Measurements from ENCODE around the gene COQ2.
"Not testable (repeated sequence)": the region's sequence is repeated elsewhere in the genome, so short reads cannot be mapped to it uniquely, and the experiment has no call there.

COQ2 gene

DNA sequence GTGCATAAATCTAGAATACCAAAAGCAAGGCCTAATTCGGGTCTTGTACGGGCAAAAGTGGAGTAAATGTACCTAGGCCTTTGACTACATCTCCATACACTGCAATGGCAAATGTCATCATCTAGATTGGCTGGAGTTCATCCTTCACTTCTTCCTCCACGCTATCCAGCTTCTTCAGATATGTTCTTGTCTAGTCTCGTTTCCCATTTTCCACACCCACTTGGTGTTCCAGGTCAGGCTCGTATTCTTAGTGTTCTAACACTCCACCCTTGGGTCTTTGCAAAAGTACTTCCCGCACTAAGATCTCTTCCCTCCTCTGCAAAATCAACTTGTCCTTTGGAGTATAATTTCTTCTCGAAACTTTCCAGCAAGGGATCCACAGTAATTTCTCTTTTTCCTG, 1.4 kb downstream of the COQ2 start:
- DNase-seq (ENCODE audit: low read depth in 2 of 2): no peak

GRCh38 chr4:83282049-83282535, 2.5 kb downstream of the COQ2 start:
- peak; percentile 54 for DNase-seq (ENCODE audit: low read depth in 2 of 2)

DNA sequence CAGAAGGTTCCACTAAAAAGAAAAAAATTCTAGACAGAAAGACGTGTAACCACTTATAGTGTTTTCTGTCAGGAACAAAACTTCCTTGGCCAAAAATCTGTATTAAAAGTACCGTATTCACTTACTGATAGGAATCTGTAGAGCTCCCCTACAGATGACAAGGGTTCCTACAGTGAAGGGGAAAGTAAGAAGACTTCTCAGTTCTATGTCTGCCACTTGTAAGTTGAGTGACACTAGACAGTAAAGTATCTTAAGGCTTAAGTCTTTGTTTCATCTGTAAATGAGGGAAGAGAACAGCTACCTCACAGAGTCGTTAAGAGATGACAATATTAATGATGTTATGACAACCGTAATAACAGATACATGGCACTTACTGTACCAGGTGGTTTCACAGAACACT, 3.3 kb downstream of the COQ2 start:
- DNase-seq (ENCODE audit: low read depth in 2 of 2): no peak

- no peak for DNase-seq (ENCODE audit: low read depth in 2 of 2)
Measured at GRCh38 chr4:83276299-83277040, 8.1 kb downstream of the COQ2 start.

GRCh38 chr4:83273926-83274325, 10.7 kb downstream of the COQ2 start:
- DNase-seq (ENCODE audit: low read depth in 2 of 2): not testable (repeated sequence)

- no peak for DNase-seq (ENCODE audit: low read depth in 2 of 2)
Measured at GRCh38 chr4:83272900-83273299, 11.7 kb downstream of the COQ2 start.

DNA sequence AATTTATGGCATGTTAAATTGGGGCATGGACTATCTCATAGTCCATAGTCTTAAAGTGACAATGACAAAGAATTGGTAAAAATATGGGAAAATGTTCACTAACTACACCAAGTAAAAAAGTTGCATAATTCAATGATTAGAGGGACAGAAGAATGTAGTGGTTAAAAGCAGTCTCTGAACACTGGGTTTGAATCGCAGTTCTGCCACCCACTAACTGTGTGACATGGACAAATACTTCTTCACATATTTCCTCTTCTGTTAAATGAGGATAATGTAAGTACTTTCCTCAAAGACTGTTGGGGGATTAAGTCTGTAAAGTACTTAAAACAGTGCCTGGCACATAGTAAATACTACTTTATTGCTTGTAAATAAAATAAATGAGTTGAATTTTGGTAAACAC, 15.3 kb downstream of the COQ2 start:
- no peak for DNase-seq (ENCODE audit: low read depth in 2 of 2)

DNA sequence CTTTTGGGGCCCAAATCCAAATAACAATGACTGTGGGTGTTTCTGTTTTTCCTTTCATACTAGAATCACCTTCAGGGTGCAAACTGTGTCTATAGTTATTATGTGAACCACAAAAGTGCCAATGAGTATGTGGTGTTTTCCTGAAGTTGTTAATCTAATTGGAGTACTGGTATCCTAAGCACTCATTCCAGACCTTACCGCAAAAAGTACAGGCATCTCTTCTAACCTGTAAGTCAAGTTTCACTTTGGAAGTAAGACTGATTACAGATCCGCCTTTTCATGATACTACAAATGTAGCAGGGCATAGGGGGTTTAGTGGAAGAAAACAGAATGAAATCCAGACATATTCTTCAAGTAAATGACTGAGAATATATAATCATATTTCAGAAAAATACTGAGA, 16.1 kb downstream of the COQ2 start:
- no peak for DNase-seq (ENCODE audit: low read depth in 2 of 2)

GRCh38 chr4:83267830-83268475, 16.6 kb downstream of the COQ2 start:
- no peak for DNase-seq (ENCODE audit: low read depth in 2 of 2)

GRCh38 chr4:83267121-83267829, 17.3 kb downstream of the COQ2 start:
- DNase-seq (ENCODE audit: low read depth in 2 of 2): no peak

DNA sequence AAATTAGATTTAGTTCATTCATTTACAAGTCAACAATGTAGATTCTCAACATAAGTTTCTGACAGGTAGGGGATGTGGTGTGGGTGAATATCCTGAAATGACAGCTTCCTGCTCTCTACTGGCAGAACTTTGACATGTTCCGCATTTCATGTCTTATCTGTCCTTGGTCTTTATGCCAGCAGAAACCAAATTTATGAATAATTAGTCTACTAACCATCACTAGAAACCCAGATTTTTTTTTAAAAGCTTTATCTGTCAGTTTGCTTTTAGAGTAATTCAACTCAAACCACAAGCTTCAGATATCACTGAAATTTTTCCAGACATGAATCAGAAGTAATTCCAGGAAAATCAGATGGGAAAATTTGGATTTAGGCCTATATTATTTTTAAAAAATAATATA, 17.9 kb downstream of the COQ2 start:
- no peak for DNase-seq (ENCODE audit: low read depth in 2 of 2)

GRCh38 chr4:83263106-83263505, 21.5 kb downstream of the COQ2 start:
- no peak for DNase-seq (ENCODE audit: low read depth in 2 of 2)

- DNase-seq (ENCODE audit: low read depth in 2 of 2): no peak
Measured at GRCh38 chr4:83262682-83263081, 21.9 kb downstream of the COQ2 start.

DNA sequence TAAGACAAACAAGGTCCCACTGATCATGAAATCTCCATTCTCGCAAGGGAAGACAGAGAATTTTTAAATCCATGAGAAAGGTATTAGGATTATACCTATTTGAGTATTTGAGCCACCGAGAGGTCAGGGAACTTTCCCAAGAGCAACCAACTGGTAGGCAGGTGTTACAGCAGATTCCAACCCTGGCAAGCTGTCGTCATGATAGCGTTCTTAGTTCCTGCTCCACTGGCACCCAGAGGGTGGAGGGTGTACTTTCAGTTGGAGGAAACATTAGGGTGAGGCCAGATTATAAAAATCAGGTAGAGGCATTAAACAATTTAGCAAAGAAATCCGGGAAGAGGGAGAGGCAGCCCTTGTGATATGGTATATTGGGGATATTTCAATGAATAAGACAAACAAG, 23.3 kb downstream of the COQ2 start:
- no peak for DNase-seq (ENCODE audit: low read depth in 2 of 2)

GRCh38 chr4:83259586-83259985, 25.0 kb downstream of the COQ2 start:
- no peak for DNase-seq (ENCODE audit: low read depth in 2 of 2)

DNA sequence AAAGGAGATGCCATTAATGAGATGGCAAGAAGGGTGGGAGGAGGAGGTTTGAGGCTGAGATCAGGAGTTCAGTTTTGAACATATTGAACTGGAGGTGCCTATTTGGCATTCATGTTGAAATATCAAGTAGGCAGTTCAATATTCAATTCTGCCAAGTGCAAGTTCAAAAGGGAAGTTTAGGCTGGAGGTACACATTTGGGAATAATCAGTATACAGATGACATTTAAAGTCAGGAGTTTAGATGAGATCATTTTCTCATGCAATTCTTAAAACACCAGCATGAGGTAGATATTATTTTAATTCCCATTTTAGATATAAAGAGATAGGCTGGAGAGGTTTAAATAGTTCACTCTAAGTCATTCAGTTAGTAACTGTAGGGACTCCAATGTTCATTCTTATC, 26.1 kb downstream of the COQ2 start:
- no peak for DNase-seq (ENCODE audit: low read depth in 2 of 2)

DNA sequence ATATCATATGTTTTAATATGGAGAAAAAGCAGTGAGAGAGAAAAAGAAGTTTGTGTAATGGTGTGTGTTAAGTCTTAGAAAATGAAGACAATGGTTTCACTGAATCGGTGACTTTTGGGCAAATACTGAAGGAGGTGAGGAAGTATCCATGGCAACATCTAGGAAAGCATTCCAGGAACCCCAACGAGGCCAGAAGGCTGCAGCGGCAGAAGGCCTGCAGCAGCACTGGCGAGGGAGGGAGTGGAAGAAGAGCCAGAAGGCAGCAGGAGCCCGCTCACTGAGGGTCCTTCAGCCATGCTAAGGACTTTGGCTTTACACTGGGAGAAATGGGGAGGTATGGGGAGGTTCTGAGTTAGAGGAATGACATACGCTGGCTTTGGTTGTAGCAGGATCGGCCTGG, 26.8 kb downstream of the COQ2 start:
- no peak for DNase-seq (ENCODE audit: low read depth in 2 of 2)

GRCh38 chr4:83255584-83255983, 29.0 kb downstream of the COQ2 start:
- peak; percentile 90 to 92 for DNase-seq (ENCODE audit: low read depth in 2 of 2)

GRCh38 chr4:83252782-83253405, 31.7 kb downstream of the COQ2 start:
- peak; percentile 48 to 55 for DNase-seq (ENCODE audit: low read depth in 2 of 2)

DNA sequence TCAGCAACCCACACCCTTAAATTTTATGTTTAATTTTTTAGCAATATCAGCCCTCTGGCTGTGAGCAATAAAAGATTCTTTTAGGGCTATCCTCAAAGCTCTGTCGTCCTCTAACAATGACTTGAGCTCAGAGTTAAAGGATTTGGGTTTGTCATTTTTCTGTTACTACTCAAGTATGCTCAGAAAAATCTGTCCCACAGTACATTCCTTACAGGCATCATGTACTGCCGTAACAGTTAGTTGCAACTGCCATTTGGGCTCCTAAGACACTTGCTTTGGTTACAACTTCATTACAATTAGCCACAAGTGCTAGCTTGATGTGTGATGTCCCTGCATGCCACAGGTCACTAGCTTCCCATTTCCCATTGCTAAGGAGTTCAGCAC, 33.2 kb downstream of the COQ2 start:
- DNase-seq (ENCODE audit: low read depth in 2 of 2): no peak

DNA sequence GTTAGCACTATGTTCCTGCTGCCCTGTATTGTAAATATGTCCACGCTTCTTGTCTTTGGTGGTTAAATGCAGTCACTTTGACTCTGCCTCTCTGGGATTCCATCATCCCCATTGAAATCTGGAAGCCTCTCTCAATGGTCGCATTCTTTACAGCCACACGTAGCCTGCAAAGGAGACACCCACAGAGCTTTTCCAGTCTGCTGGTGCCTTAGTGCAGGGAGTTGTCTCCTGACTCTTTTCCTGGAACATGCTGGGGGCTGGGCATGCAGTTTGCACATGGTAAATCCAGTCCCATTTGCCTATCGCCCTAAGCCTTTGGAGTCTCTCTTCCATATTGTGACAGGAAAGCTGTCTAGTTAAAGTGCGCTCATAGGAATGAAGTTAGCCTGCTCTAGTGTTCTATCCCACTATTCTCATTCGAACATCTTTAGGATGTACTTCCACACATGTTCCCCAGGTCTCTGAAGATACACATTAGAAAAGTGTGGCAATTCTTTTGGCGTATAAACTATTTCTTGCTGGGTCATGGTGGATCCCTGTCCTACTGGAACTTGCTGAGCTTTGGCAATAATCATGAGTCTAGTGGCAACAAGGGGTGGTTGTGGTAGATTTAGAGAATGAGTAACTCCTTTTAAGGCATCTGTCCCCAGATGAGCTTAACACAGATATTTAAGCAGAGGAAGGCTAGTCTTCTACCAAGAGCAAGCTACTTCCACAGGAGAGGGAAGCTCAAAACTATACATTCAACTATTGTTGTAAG, 33.7 kb downstream of the COQ2 start:
- DNase-seq (ENCODE audit: low read depth in 2 of 2): peak; percentile 50 to 53

DNA sequence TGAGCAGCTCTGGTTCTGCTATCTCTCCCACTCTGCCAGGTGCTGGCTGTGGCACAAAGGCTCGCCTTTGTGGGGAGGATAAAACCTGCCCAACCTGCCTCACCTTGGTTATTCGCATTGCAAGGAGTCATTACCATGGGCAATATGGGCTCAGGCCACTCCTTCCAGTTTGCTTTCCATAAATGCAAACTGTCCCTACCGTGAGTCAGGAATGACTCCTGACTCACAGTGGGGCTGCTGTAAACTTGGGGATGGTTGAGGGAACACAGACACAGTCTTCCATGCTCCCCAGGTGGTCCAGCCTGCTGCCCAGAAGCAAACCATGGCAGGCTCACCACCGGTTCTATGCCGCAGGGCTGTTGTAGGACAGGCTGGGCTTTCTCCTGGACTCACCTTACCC, 36.1 kb downstream of the COQ2 start:
- no peak for DNase-seq (ENCODE audit: low read depth in 2 of 2)
